Astrocyte (in vitro differentiated cells and primary cell): ENCODE results near the gene FXYD4.

Experiments used
- EZH2 ChIP-seq: IDR thresholded peaks from 2 replicates; pipeline ENCODE4 v1.6.1; 2012; ENCODE audit warnings: mild to moderate bottlenecking, low read length, inconsistent platforms; ENCODE audit not compliant: insufficient read depth
- TF ChIP-seq, protein P1 (sequence below): IDR thresholded peaks from 2 replicates; pipeline ENCODE4 v1.5.1; 2011; ENCODE audit warnings: low read depth, mild to moderate bottlenecking, inconsistent platforms, low read length, moderate library complexity; ENCODE audit not compliant: insufficient read depth

DNA sequence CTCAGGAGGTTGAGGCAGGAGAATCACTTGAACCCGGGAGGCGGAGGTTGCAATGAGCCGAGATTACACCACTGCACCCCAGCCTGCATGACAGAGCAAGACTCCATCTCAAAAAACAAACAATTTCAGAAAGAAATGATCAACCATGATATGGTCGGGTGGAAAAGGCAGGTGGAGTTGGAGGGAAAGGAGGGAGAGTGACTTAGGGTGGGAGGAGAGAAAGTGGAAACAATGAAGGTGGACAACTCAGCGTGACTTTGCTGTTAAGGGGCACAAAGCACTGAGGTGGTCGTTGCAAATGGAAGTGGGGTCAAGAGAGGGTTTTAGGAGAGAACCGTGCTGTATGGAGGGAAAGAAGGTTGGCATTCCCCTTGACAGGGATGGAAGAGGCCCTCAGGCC is 30.0 kb upstream of the FXYD4 start:
- TF ChIP-seq, protein P1, sequence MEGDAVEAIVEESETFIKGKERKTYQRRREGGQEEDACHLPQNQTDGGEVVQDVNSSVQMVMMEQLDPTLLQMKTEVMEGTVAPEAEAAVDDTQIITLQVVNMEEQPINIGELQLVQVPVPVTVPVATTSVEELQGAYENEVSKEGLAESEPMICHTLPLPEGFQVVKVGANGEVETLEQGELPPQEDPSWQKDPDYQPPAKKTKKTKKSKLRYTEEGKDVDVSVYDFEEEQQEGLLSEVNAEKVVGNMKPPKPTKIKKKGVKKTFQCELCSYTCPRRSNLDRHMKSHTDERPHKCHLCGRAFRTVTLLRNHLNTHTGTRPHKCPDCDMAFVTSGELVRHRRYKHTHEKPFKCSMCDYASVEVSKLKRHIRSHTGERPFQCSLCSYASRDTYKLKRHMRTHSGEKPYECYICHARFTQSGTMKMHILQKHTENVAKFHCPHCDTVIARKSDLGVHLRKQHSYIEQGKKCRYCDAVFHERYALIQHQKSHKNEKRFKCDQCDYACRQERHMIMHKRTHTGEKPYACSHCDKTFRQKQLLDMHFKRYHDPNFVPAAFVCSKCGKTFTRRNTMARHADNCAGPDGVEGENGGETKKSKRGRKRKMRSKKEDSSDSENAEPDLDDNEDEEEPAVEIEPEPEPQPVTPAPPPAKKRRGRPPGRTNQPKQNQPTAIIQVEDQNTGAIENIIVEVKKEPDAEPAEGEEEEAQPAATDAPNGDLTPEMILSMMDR, result no peak
- TF ChIP-seq EZH2, result no peak
